ENCODE measurements around the gene FAM193A.
"Not testable (repeated sequence)": the region's sequence is repeated elsewhere in the genome, so short reads cannot be mapped to it uniquely, and the experiment has no call there.

FAM193A gene, protein sequence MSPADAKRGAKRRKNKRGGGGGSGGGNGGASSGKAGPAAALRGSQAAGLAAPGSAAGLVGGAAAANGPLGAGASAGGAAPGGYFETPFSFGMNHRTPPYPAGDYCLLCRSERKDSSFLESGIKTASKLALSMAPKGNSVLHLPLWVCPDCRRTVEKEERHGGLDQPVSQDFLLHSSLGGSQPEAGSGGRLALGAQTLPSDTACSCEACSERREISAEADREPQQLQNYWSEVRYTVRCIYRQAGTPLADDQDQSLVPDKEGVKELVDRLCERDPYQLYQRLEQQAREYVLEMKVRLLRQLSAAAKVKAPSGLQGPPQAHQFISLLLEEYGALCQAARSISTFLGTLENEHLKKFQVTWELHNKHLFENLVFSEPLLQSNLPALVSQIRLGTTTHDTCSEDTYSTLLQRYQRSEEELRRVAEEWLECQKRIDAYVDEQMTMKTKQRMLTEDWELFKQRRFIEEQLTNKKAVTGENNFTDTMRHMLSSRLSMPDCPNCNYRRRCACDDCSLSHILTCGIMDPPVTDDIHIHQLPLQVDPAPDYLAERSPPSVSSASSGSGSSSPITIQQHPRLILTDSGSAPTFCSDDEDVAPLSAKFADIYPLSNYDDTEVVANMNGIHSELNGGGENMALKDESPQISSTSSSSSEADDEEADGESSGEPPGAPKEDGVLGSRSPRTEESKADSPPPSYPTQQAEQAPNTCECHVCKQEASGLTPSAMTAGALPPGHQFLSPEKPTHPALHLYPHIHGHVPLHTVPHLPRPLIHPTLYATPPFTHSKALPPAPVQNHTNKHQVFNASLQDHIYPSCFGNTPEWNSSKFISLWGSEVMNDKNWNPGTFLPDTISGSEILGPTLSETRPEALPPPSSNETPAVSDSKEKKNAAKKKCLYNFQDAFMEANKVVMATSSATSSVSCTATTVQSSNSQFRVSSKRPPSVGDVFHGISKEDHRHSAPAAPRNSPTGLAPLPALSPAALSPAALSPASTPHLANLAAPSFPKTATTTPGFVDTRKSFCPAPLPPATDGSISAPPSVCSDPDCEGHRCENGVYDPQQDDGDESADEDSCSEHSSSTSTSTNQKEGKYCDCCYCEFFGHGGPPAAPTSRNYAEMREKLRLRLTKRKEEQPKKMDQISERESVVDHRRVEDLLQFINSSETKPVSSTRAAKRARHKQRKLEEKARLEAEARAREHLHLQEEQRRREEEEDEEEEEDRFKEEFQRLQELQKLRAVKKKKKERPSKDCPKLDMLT (N-terminal part only)

GRCh38 chr4:2536193-2537010 is at the start of gene FAM193A:
Gene FAM193A, plus strand, starts transcription at chr4:2536647. Its CDS starts 269 bp downstream, at chr4:2536916.
- peak; percentile 96 for DNase-seq

DNA sequence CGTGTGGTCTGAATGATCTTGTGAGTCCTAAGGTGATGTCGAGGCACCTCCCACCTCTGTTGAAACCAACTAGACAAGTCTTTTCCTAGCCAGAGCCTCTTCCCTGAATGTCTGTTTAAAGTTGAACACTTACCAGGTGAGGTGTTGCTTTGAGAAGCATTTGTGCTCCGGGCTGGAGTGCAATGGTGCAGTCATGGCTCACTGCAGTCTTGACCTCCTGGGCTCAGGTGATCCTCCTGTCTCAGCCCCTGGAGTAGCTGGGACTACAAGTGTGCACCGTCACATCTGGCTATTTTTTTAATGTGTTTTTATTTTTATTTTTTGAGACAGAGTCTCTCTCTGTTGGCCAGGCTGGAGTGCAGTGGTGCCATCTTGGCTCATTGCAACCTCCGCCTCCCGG is 49.5 kb upstream of the FAM193A start:
- DNase-seq = no peak

DNA sequence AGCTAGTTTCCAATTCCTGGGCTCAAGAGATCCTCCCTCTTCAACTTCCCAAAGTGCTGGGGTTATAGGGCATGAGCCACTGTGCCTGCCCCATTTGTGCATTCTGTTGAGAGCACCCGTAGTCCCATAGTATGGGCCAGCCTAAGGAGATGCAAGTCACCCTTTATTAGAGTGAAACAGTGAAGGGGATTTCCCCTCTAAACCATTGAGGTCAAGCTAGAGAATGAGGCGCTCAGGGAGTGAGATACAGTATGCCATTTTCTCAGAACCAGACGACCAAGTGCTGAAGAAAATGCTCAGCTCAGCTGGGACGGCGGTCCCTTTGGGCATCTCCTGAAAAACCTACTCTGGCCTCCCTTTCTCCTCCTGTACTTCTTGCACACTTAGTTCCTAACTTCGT is 48.8 kb upstream of the FAM193A start:
- DNase-seq = no peak

GRCh38 chr4:2489081-2489805 is 47.2 kb upstream of the FAM193A start:
- DNase-seq = no peak

DNA sequence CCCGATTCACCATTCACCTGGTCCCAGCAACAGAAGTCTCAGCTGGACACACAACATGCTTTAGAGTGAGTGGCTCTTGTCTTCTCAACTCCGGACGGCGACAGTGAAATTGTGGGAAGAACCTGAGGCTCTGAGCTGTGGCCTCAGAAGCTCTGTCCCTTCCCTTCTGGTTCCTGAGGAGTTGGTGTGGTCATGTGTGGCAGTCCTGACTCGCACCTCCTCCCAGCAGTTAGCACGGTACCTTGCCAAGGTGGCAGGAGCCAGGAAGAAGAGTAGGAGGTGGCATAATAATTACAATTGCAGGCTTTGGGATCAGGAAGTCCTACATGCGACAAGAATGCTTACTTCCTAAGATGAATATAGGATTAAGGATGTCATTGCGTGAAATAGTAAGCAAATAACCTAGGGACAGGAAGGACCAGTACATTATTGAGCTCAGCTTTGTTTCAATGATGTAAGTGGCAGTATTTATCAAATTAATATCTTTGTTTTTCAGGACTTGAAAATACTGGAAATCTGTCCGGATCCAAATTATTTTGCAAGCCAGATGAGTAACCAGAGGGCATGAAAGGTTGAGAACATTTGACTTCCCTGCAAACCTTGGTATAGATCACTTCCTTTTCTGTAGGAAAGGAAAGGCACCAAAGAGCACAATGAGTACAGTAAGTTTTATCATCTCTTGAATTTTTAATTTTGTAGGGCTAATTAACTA is 46.5 kb upstream of the FAM193A start:
- DNase-seq = no peak

DNA sequence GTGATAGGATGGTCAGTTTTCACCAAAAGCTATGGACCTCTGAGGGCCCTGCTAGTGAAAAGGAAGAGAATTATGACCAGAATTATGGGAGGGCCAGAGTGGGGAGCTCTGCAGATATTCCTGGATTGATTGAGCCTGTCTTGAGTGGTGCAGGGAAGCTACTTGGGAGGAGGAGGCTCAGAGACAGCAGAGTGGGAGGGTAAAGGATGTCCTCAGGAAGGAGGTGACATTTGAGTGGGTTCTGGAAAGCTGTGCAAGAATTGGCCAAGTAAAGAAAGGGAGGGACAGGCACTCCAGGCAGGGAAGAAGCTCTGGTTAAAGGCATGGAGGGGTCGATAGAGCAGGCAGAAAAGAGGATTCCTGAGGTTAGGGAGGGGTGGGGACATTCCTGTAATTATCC is 43.5 kb upstream of the FAM193A start:
- DNase-seq = no peak

GRCh38 chr4:2494992-2495391 is 41.5 kb upstream of the FAM193A start:
- no peak for DNase-seq

GRCh38 chr4:2497324-2497723 is 39.1 kb upstream of the FAM193A start:
- DNase-seq = no peak

GRCh38 chr4:2497931-2498330 is 38.5 kb upstream of the FAM193A start:
- DNase-seq = no peak

- DNase-seq = no peak
Observed at GRCh38 chr4:2500547-2500946, 35.9 kb upstream of the FAM193A start.

DNA sequence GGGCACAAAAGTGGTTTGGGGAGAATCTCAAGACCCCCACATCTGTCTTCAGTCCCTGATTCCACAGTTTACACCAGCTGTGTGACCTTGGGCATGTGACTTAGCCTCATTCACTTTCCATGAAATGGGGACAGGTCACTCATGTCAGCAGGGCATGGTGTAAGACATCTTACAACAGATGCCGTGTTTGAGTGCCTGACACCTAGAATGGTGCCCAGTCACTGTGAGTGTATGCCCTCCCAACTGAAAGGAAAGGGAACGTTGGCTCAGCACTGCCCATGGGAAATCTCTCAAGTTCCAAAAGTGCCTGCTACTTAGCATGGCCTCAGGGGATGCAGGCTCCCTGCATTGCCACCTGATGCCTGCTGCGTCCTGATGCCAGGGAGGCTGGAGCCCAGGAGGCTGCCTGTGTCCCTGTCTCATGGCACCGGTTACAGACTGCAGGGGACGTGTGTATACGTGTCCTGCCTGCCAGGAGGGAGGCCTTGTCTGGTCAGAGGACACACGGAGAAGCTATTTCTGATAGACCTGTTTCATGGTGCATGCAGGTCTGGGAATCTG is 35.3 kb upstream of the FAM193A start:
- DNase-seq = no peak

GRCh38 chr4:2503809-2504208 is 32.6 kb upstream of the FAM193A start:
- DNase-seq = no peak

DNA sequence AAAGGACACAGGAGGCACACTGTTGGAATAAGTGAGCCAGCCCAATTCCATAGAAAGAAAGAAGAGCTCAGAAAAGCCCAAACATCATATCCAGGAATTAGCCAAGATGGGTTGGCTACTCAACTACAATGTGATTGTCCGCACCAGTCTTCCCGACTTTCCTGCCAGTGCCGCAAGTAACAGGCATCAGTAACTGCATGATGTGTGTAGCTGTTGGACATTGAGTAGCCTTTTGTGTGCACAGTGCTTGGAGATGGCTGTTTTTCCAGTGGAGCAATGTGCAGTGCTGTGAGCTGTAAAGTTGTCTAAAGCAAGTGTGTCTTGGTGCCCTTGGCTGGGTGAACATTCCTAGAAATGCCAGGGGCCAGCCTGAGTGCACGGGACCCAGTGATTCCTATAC is 29.2 kb upstream of the FAM193A start:
- no peak for DNase-seq

GRCh38 chr4:2507855-2508254 is 28.6 kb upstream of the FAM193A start:
- no peak for DNase-seq

- DNase-seq = no peak
Observed at GRCh38 chr4:2510351-2511259, 25.8 kb upstream of the FAM193A start.

- DNase-seq = no peak
Observed at GRCh38 chr4:2511645-2512131, 24.8 kb upstream of the FAM193A start.

- no peak for DNase-seq
Observed at GRCh38 chr4:2512396-2513135, 23.9 kb upstream of the FAM193A start.

GRCh38 chr4:2514193-2514592 is 22.3 kb upstream of the FAM193A start:
- DNase-seq = not testable (repeated sequence)

DNA sequence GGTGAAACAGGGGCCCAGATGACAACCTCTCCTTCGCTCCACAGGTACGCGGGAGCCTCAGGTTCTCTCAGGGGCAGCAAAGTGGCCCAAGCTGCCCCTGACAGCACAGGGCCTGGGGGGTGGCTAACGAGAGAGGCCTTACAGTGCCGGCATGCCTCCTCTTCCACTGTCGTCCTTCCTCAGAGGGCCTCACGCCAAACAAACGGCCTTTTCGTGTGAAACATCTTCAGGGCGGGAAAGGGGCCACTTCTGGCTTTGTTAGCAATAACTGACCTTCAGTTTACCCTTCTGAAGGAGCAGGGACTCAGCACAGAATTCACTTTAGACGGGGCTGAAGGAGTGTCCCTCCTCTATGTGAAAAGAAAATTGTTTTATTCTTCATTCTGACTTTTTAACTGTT is 21.5 kb upstream of the FAM193A start:
- DNase-seq = not testable (repeated sequence)
